ENCODE data around the gene ROM1.
A peak's percentile ranks its signal among the peaks of the same experiment; 100 is the strongest.
"Not testable (repeated sequence)": the region's sequence is repeated elsewhere in the genome, so short reads cannot be mapped to it uniquely, and the experiment has no call there.

Gene ROM1

DNA sequence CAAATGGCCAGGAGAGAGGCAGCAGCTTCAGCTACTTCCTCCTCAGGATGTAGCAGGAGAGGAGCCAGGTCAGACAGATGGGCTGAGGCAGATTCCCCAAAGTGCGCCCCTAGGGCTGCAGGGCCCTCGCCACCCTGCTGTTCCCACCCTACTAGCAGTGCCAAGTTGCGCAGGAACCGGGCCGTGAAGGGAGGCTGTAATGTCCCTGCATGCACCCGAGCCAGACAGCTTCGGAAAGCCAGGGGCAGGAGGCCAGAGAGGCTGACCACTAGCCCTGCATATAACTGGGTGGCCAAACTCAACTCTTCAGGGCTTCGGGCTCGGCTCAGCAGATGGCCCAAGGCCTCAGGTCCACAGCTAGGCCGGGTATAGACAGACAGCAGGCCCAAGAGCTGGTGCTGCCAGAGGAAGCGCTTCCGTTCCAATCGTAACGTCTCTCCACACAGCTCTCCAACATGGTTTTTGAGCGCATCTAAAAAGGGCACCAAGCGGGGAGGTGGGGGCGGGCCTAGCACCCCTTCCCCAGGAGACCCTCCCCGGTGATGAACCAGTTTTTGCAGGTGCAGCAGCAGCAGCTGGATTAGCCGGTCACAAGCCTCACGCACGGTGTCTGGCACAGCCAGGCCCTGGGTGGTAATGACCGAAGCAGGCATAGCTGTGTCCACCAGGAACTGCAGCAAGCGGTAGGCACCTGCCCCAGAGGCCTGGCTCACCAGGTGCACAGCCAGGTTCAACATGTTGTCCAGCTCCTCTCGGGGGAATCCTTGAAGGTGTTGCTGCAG lies 35.3 kb downstream of the ROM1 start:
- no peak for DNase-seq (ENCODE audit: low read depth in 2 of 2)

DNA sequence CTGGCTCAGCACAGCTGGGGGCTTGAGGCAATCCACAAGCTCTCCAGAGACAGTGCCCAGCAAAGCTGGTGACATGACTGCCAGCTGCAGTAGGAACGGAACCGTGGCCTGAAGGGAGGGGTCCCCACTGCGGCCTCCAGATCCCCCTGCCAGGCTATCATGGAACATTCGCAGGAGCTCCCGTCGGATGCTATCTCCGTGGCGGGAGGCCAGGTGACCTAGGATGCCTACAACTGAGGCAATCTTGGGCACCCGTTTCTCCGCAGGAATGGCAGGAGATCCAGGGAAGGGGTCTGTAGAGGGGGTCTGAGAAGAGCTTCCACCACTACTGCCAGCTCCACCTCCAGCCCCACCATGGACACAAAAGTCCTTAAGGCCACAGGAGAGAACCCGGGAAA lies 35.9 kb downstream of the ROM1 start:
- DNase-seq (ENCODE audit: low read depth in 2 of 2) = no peak

DNA sequence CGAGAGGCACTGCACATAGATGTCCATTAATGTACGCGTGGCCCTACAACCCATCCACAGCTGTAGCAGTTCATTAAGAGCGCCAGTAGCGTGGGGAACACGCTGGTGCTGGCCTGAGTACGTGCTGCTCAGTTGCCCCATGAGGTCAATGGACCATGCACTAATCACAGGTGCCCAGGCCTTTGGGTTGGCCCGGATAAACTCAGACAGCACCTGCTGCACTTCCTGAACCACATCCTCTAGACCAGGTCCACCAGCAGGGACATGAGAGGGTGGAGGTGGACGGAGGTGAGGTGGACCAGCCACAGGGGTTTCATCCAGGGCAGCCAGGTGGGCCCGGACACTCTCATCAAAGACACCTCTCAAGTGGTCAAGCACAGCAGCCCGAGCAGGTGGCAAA lies 36.4 kb downstream of the ROM1 start:
- no peak for DNase-seq (ENCODE audit: low read depth in 2 of 2)

GRCh38 chr11:62650283-62650682 lies 37.2 kb downstream of the ROM1 start:
- not testable (repeated sequence) for DNase-seq (ENCODE audit: low read depth in 2 of 2)

GRCh38 chr11:62652161-62653006 lies 39.3 kb downstream of the ROM1 start:
- no peak for DNase-seq (ENCODE audit: low read depth in 2 of 2)

DNA sequence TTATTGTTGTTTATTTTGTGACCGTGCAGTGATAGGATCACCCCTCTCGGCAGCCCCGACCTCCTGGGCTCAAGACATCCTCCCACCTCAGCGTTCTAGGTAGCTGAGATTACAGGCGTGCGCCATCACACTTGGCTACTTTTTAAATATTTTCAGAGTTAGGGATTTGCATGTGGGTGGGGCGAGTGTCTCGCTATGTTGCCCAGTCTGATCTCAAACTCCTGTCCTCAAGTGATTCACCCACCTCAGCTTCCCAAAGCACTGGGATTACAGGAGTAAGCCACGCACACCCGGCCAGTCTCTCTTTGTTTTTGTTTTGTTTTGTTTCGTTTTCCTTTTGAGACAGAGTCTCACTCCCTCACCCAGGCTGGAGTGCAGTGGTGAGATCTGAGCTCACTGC lies 41.2 kb downstream of the ROM1 start:
- no peak for DNase-seq (ENCODE audit: low read depth in 2 of 2)

DNA sequence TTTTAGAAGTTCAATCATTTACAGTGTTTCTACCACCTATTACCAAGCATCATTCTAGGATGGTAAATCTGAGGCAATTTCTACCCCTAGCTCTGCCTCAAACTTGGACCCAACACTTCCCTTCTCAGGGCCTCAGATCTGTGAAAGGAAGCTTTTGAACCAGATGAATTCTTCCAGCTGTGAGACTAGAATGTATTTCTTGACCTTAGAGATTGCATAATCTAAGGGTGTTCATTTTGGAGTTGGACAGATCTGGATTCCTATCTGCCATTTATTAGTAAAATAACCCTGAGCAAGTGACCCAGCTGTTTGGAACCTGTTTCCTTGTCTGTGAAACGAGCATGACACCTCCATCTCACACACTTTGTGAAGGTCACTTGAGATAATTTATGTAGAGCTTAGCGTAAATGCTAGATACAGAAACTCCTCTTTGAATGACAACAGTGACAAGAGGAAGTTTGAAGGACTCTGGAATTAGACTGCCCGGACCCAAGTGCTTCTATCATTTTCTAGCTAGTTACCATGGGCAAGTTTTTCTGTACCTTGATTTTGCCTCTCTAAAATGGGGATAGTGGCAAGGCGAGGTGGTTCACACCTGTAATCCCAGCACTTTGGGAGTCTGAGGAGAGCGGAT lies 43.9 kb downstream of the ROM1 start:
- DNase-seq (ENCODE audit: low read depth in 2 of 2) = no peak

- peak; percentile 28 to 38 for DNase-seq (ENCODE audit: low read depth in 2 of 2)
Observed at GRCh38 chr11:62664405-62665074, 51.5 kb downstream of the ROM1 start.
